CD14-positive monocyte (primary cell): Measurements from ENCODE around the gene GPC1. TPM values are rescaled to one million over a fixed set of nuclear protein-coding genes. Genes with fewer than 3 reads are reported as not detected.

Source experiments
- DNase-seq, 3 donors: peaks; one replicate each; pipeline ENCODE4 v3.0.0-alpha.2; 2011 to 2022
- H2AFZ ChIP-seq: 2 replicates; pipeline ENCODE4 v1.6.0; 2012; ENCODE audit warnings: mild to moderate bottlenecking, low read depth, low read length, inconsistent platforms; ENCODE audit not compliant: insufficient read depth, poor library complexity, severe bottlenecking
- H3K27ac ChIP-seq, 2 donors: 1 replicate in 1 of 2; 2 replicates in 1 of 2; pipeline ENCODE4 v1.5.1; 2012 to 2013; ENCODE audit warnings: low read length in 2 of 2, control low read depth in 1 of 2, inconsistent platforms in 1 of 2, low read depth in 1 of 2, mild to moderate bottlenecking in 1 of 2
- H3K27me3 ChIP-seq, 2 donors: one replicate each; pipeline versions ENCODE4 v1.6.0 to v1.6.1; 2011 to 2013; ENCODE audit warnings: low read length in 2 of 2; ENCODE audit not compliant: control insufficient read depth in 2 of 2, insufficient read depth in 2 of 2
- H3K36me3 ChIP-seq, 2 donors: replicated peaks in 1 of 2; 1 replicate in 1 of 2; 2 replicates in 1 of 2; pipeline versions ENCODE4 v1.5.1 to v1.6.1; 2012 to 2013; ENCODE audit warnings: low read length in 2 of 2, control low read depth in 1 of 2, inconsistent platforms in 1 of 2, mild to moderate bottlenecking in 1 of 2; ENCODE audit not compliant: insufficient read depth in 2 of 2, control insufficient read depth in 1 of 2
- H3K4me1 ChIP-seq, 2 donors: 1 replicate in 1 of 2; 2 replicates in 1 of 2; pipeline versions ENCODE4 v1.5.1 to v1.6.1; 2012 to 2013; ENCODE audit warnings: low read length in 2 of 2, control low read depth in 1 of 2, inconsistent platforms in 1 of 2, mild to moderate bottlenecking in 1 of 2, moderate library complexity in 1 of 2; ENCODE audit not compliant: insufficient read depth in 2 of 2, control insufficient read depth in 1 of 2
- H3K4me2 ChIP-seq: replicated peaks from 2 replicates; pipeline ENCODE3; 2012; ENCODE audit warnings: low read length, moderate library complexity, mild to moderate bottlenecking; ENCODE audit not compliant: poor library complexity, severe bottlenecking; ENCODE audit errors: extremely low read depth
- H3K4me3 ChIP-seq, 3 experiments: fragments of 200-600 bp in 1 of 3; sonication (generic) in 1 of 3; replicated peaks in 1 of 3; 1 replicate in 2 of 3; 2 replicates in 1 of 3; pipeline ENCODE4 v1.5.1; 2011 to 2013; ENCODE audit warnings: low read length in 3 of 3, mild to moderate bottlenecking in 3 of 3, control low read depth in 2 of 3, low read depth in 2 of 3, inconsistent platforms in 1 of 3, moderate library complexity in 1 of 3
- H3K79me2 ChIP-seq: 2 replicates; pipeline ENCODE4 v1.6.0; 2012; ENCODE audit warnings: mild to moderate bottlenecking, control low read depth, inconsistent platforms, low read length, moderate library complexity; ENCODE audit not compliant: insufficient read depth
- H3K9ac ChIP-seq: 2 replicates; pipeline ENCODE4 v1.6.0; 2017; ENCODE audit warnings: low read length, mild to moderate bottlenecking; ENCODE audit not compliant: insufficient read depth, poor library complexity, severe bottlenecking
- H3K9me3 ChIP-seq, 2 donors: replicated peaks in 1 of 2; 1 replicate in 1 of 2; 2 replicates in 1 of 2; pipeline versions ENCODE4 v1.5.1 to v1.6.1; 2012 to 2013; ENCODE audit warnings: low read length in 2 of 2, control low read depth in 1 of 2; ENCODE audit not compliant: control insufficient read depth in 1 of 2, insufficient read depth in 1 of 2
- H4K20me1 ChIP-seq: 2 replicates; pipeline ENCODE4 v1.6.0; 2012; ENCODE audit warnings: mild to moderate bottlenecking, low read length, control low read depth, moderate library complexity; ENCODE audit not compliant: insufficient read depth
- H3K27ac Mint-ChIP-seq, 7 donors: one replicate each; pipeline ENCODE4 v1.8.0; 2020; ENCODE audit warnings: mild to moderate bottlenecking in 7 of 7, mixed read lengths in 7 of 7, moderate library complexity in 6 of 7, inconsistent platforms in 2 of 7
- H3K27me3 Mint-ChIP-seq, 3 donors: one replicate each; pipeline ENCODE4 v1.8.0; 2021 to 2022; ENCODE audit warnings: low read depth in 3 of 3, mild to moderate bottlenecking in 3 of 3, mixed read lengths in 3 of 3, moderate library complexity in 3 of 3, inconsistent platforms in 1 of 3
- H3K36me3 Mint-ChIP-seq, 2 donors: one replicate each; pipeline ENCODE4 v1.8.0; 2020; ENCODE audit warnings: mixed read lengths in 2 of 2, inconsistent platforms in 1 of 2, mild to moderate bottlenecking in 1 of 2
- H3K4me1 Mint-ChIP-seq: one replicate; pipeline ENCODE4 v1.8.0; 2020; ENCODE audit warnings: mild to moderate bottlenecking, mixed read lengths
- H3K4me3 Mint-ChIP-seq, 2 donors: one replicate each; pipeline ENCODE4 v1.8.0; 2020; ENCODE audit warnings: mild to moderate bottlenecking in 2 of 2, mixed read lengths in 2 of 2, moderate library complexity in 1 of 2
- H3K9me3 Mint-ChIP-seq, 7 donors: one replicate each; pipeline ENCODE4 v1.8.0; 2020 to 2022; ENCODE audit warnings: mixed read lengths in 7 of 7, mild to moderate bottlenecking in 6 of 7, moderate library complexity in 6 of 7, inconsistent platforms in 2 of 7
- WGBS: methylation state at CpG from one replicate; pipeline ENCODE4 v1.1.5; 2013; ENCODE audit warnings: missing lambda C conversion rate; ENCODE audit not compliant: insufficient coverage; 5-methylcytosine and 5-hydroxymethylcytosine counted together
- intact Hi-C, 2 donors: fragments of 100-400 bp; cut with micrococcal nuclease; formaldehyde crosslinking; loops; one replicate each; pipeline versions ENCODE4 v1.15.0 to v1.15.1; 2023
- polyA plus RNA-seq, 3 donors: library from polyadenylated mRNA; depleted of rRNA in 1 of 3; unstranded in 2 of 3; stranded (reverse) in 1 of 3; fragments of 300-500 nt in 2 of 3; fragments of >200 nt in 1 of 3; fragmentation: Illumina TruSeq in 2 of 3; gene quantifications; 1 replicate in 2 of 3; 2 replicates in 1 of 3; pipeline ENCODE4 v1.2.3, GENCODE V29; 2012 to 2021
- TF ChIP-seq, protein P1 (sequence below): fragments of 200-600 bp; IDR thresholded peaks from one replicate; pipeline ENCODE4 v1.8.0; 2022; ENCODE audit warnings: antibody characterized with exemption, mild to moderate bottlenecking

The GPC1 gene
- polyA plus RNA-seq, 3 donors = 0.08 TPM; not detected in 2

DNA sequence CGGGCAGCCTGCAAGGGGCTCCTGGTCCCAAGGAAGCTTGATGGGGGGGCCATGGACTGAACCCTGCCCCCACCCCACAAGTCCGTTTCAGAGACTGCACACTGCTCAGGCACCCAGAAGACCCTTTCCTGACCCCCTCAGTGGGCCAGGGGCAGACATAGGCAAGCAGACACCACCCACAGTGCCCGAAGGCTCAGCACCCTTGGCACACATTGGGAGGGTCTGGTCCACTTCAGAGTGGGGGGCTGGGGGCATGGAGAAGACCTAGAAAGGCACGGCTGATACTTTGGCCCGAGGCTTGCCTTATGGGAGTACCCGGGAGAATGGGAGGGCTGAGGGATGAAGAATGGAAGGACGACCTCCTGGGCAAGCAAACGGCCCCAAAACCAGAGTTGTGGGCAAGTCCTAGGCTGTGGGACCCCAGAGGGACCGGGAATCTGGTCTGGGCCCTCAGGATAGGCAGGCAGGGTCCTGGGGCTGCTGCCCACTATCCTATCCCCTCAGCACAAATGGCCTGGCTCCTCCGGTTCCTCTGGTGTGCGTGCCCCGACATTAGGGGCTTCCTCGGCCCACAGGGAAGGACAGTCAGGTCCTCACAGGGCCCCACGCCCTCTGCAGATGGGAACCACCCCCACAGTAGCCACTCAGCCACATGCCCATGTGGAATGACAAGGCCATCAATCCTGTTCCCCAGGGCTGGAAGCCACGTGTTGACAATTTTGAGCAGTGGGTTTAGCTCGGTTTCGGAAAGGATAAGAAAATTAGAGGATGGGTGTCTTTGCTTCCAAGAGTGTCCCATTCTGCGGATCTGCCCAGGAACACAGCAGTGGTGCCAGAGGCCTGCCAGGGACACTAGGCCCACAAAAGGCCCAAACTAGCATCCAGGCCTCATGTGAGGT lies 15.0 kb upstream of the GPC1 start:
- Histone ChIP-seq H3K27ac (no peak overlapping the region), H3K27me3 (no peaks in the 10 kb centered on the region), H3K79me2 (no peaks in the 10 kb centered on the region), H3K4me3 (no peak overlapping the region), H4K20me1 (no peaks in the 10 kb centered on the region), H2AFZ (no peak overlapping the region), H3K9ac (no peak overlapping the region), H3K4me1 (no peaks in the 10 kb centered on the region), H3K9me3 (peaks cover 38 to 56% of the 10 kb centered on the region in 2 donors), H3K4me2 (no peak overlapping the region), H3K36me3 (no peaks in the 10 kb centered on the region)
- DNase-seq = no peak
- TF ChIP-seq, protein P1, sequence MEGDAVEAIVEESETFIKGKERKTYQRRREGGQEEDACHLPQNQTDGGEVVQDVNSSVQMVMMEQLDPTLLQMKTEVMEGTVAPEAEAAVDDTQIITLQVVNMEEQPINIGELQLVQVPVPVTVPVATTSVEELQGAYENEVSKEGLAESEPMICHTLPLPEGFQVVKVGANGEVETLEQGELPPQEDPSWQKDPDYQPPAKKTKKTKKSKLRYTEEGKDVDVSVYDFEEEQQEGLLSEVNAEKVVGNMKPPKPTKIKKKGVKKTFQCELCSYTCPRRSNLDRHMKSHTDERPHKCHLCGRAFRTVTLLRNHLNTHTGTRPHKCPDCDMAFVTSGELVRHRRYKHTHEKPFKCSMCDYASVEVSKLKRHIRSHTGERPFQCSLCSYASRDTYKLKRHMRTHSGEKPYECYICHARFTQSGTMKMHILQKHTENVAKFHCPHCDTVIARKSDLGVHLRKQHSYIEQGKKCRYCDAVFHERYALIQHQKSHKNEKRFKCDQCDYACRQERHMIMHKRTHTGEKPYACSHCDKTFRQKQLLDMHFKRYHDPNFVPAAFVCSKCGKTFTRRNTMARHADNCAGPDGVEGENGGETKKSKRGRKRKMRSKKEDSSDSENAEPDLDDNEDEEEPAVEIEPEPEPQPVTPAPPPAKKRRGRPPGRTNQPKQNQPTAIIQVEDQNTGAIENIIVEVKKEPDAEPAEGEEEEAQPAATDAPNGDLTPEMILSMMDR = no peak
- no peak overlapping the region for H3K4me3 Mint-ChIP-seq
- intact Hi-C loops = no loop called here
- no peaks in the 10 kb centered on the region for H3K4me1 Mint-ChIP-seq
- no peak overlapping the region for H3K27ac Mint-ChIP-seq
- no peaks in the 10 kb centered on the region for H3K36me3 Mint-ChIP-seq
- 83% methylated on average over 11 of the region's 18 CpGs for WGBS
- peaks cover 0 to 6% (median 4%) of the 10 kb centered on the region in 3 donors for H3K27me3 Mint-ChIP-seq
- peaks cover 32 to 59% (median 49%) of the 10 kb centered on the region in 7 donors for H3K9me3 Mint-ChIP-seq

DNA sequence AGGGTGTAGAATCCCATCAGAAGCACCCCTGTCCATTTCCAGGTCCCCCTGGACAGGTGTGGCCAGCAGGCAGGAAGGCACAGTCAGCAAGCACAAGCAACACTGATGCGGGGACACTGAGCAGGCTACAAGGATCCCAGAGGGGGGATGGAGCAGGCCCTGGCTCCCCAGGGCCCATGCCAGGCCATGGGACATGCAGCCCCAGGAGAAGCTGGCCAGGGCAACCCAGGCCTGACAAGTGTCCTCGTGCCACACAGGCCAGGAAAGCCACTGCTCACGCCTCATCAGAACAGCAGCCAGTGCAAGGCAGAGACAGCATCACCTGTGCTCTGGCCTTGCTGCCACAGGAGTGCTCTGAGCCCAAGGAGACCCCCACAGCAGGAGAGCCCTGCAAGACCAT lies 14.1 kb upstream of the GPC1 start:
- intact Hi-C loops = no loop called here
- H3K4me1 ChIP-seq = no peaks in the 10 kb centered on the region
- H3K27me3 ChIP-seq = no peaks in the 10 kb centered on the region
- Mint-ChIP-seq H3K36me3 (no peaks in the 10 kb centered on the region), H3K4me3 (no peak overlapping the region), H3K9me3 (peaks cover 33 to 65% (median 52%) of the 10 kb centered on the region in 7 donors), H3K27ac (no peak overlapping the region), H3K27me3 (peaks cover 0 to 6% (median 3%) of the 10 kb centered on the region in 3 donors), H3K4me1 (no peaks in the 10 kb centered on the region)
- no peak overlapping the region for H3K4me2 ChIP-seq
- no peaks in the 10 kb centered on the region for H4K20me1 ChIP-seq
- 73% methylated on average over 3 of the region's 3 CpGs for WGBS
- no peaks in the 10 kb centered on the region for H3K36me3 ChIP-seq
- H2AFZ ChIP-seq = no peak overlapping the region
- H3K79me2 ChIP-seq = no peaks in the 10 kb centered on the region
- H3K9me3 ChIP-seq = peaks cover 38 to 61% of the 10 kb centered on the region in 2 donors
- no peak overlapping the region for H3K27ac ChIP-seq
- DNase-seq = no peak
- H3K9ac ChIP-seq = no peak overlapping the region
- TF ChIP-seq, protein P1 = no peak
- no peak overlapping the region for H3K4me3 ChIP-seq
